Measurements from ENCODE around the gene DMRT3. TPM values are rescaled to one million over a fixed set of nuclear protein-coding genes. Genes with fewer than 3 reads are reported as not detected.

DMRT3 gene
- total and polyA plus RNA-seq, 9 of the 15 experiments (the other 6 are each of a cell fraction or from before 2014, with no cell fraction given): not detected

GRCh38 chr9:1034271-1034670 is 57.8 kb downstream of the DMRT3 start (continued):
- TF ChIP-seq SMARCE1 (IDR thresholded peaks at IDR 0.05) (no peak), ZEB2 (IDR thresholded peaks at IDR 0.05) (no peak), BRF2 (IDR thresholded peaks at IDR 0.05; ENCODE audit: borderline replicate concordance, insufficient read depth, insufficient read length) (no peak), NFYB (IDR thresholded peaks at IDR 0.05; ENCODE audit: extremely low read depth, insufficient read length) (no peak), SIN3A (IDR thresholded peaks at IDR 0.05; ENCODE audit: borderline replicate concordance in 2 of 2, control insufficient read depth in 1 of 2, low read depth in 2 of 2, low read length in 2 of 2) (no peak), RBFOX2 (IDR thresholded peaks at IDR 0.05; ENCODE audit: low read depth, low read length) (no peak), ZNF282 (CRISPR knock-in tag; IDR thresholded peaks at IDR 0.05) (no peak), HSF4 (CRISPR knock-in tag; IDR thresholded peaks at IDR 0.05; ENCODE audit: borderline replicate concordance) (no peak), ZNF583 (CRISPR knock-in tag; IDR thresholded peaks at IDR 0.05) (no peak), ZNF133 (CRISPR knock-in tag; IDR thresholded peaks at IDR 0.05) (no peak), SAP30 (IDR thresholded peaks at IDR 0.05; ENCODE audit: borderline replicate concordance, insufficient read depth, low read depth, low read length, poor library complexity, severe bottlenecking) (no peak)

- ATAC-seq (no peak), DNase-seq (ENCODE audit: extremely low read depth in 1 of 4, low spot score in 3 of 4) (no peak), FAIRE-seq (no peak)
- no peak overlapping the region for H3K4me2 ChIP-seq (ENCODE audit: insufficient read depth, low read length)
- no TSS peak for BruUV-seq (replicated peaks)
- no peaks in the 10 kb centered on the region for H3K4me1 ChIP-seq (replicated peaks in 1 of 2; ENCODE audit: control insufficient read depth in 2 of 2, insufficient read depth in 2 of 2, low read length in 2 of 2)
- intact Hi-C loops (cut with micrococcal nuclease) (no loop called here), in situ Hi-C loops (cut with MboI) (no loop called here)
- WGBS (ENCODE audit: insufficient coverage, low coverage, missing lambda C conversion rate): 0% methylated on average over 4 of the region's 4 CpGs
- no peak overlapping the region for H2AFZ ChIP-seq (ENCODE audit: low read depth, low read length)
- TF ChIP-seq MCM2 (IDR thresholded peaks at IDR 0.05; ENCODE audit: low read depth) (no peak), E2F6 (IDR thresholded peaks at IDR 0.05; ENCODE audit: borderline replicate concordance in 1 of 2, extremely low read depth in 1 of 2, insufficient read depth in 1 of 2, insufficient read length in 1 of 2, low read depth in 1 of 2, low read length in 1 of 2, poor library complexity in 1 of 2, severe bottlenecking in 1 of 2) (no peak)
- H3K79me2 ChIP-seq (ENCODE audit: control insufficient read depth, insufficient read depth, low read length): no peaks in the 10 kb centered on the region
- no peaks in the 10 kb centered on the region for H3K36me3 ChIP-seq (ENCODE audit: control insufficient read depth, insufficient read depth, low read length)
- H3K9me3 ChIP-seq (replicated peaks; ENCODE audit: control insufficient read depth, insufficient read depth, low read depth, low read length): no peaks in the 10 kb centered on the region
- CTCF ChIA-PET (ENCODE audit: low intra/inter-chr PET ratio): no interaction called here
- no peaks in the 10 kb centered on the region for H3K27me3 ChIP-seq (ENCODE audit: control insufficient read depth in 2 of 2, insufficient read depth in 2 of 2, low read length in 2 of 2)
- POLR2A ChIA-PET: no interaction called here
- H3K9me1 ChIP-seq (ENCODE audit: control insufficient read depth, insufficient read depth, low read length): no peaks in the 10 kb centered on the region
- no peak overlapping the region for H3K4me3 ChIP-seq
- H3K9ac ChIP-seq (ENCODE audit: insufficient read depth in 1 of 2, low read depth in 2 of 2, low read length in 2 of 2): no peak overlapping the region
- no peak overlapping the region for H3K27ac ChIP-seq (ENCODE audit: extremely low read depth, low read depth, low read length)
- H4K20me1 ChIP-seq (replicated peaks; ENCODE audit: control insufficient read depth, insufficient read depth, low read length): no peaks in the 10 kb centered on the region
Observed at GRCh38 chr9:1039589-1039988, 63.1 kb downstream of the DMRT3 start.

All from K562 (cell line).